Measurements from ENCODE around the gene AP1G2.

DNA sequence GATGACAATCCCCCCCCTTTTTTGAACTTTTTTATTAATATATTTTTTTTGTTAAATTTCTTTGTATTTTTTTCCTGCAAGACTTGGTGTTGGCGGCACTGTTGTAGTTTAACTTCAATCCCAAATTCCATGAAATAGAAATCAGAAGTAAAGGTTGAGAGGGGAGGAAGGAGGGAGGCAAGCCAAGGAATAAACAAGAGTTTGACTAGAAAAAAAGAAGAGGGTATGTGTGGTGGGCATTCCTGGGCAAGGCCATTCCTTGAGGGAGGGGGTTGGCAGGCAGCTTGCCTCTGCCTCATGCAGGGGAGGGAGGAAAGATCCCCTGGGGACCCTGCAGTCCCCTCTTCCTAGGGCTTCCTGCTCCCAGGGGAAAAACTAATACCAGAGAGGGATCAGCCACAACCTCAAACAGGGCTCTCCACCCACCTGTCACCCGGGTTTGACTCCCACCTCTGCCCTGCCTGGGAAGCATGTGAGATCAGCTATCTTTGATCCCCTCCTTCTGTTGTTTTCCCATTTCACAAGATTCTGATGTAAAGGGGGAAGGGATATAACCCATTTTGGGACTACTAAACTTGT lies 519 bp upstream of the AP1G2 start:
- TF ChIP-seq, protein P1, sequence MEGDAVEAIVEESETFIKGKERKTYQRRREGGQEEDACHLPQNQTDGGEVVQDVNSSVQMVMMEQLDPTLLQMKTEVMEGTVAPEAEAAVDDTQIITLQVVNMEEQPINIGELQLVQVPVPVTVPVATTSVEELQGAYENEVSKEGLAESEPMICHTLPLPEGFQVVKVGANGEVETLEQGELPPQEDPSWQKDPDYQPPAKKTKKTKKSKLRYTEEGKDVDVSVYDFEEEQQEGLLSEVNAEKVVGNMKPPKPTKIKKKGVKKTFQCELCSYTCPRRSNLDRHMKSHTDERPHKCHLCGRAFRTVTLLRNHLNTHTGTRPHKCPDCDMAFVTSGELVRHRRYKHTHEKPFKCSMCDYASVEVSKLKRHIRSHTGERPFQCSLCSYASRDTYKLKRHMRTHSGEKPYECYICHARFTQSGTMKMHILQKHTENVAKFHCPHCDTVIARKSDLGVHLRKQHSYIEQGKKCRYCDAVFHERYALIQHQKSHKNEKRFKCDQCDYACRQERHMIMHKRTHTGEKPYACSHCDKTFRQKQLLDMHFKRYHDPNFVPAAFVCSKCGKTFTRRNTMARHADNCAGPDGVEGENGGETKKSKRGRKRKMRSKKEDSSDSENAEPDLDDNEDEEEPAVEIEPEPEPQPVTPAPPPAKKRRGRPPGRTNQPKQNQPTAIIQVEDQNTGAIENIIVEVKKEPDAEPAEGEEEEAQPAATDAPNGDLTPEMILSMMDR (IDR thresholded peaks at IDR 0.05), result no peak
- no peak for TF ChIP-seq ZFX (IDR thresholded peaks at IDR 0.05; ENCODE audit: borderline replicate concordance)

Measured in 22Rv1 (cell line).